ENCODE data around the gene RPN2. TPM values are rescaled to one million over a fixed set of nuclear protein-coding genes. Genes with fewer than 3 reads are reported as not detected.

RPN2 gene
- total and polyA plus RNA-seq, 10 of the 15 experiments (the other 5 are each of a cell fraction or from before 2014, with no cell fraction given): 148 to 365 (median 228) TPM

DNA sequence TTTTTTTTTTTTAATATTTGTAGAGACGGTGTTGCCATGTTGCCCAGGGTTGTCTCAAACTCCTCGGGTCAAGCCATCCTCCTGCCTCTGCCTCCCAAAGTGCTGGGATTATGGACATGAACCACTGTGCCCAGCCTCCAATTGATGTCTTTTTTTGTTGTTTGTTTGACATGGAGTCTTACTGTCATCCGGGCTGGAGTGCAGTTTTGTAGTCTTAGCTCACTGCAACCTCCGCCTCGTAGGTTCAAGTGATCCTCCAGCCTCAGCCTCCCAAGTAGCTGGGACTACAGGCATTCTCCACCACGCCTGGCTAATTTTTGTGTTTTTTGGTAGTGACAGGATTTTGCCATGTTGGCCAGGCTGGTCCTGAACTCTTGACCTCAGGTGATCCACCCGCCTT lies 9.7 kb downstream of the RPN2 start:
- H3K4me1 ChIP-seq (ENCODE audit: control insufficient read depth, insufficient read depth, low read length): peaks cover 22% of the 10 kb centered on the region
- ChIA-PET POLR2A (interaction anchor here (0.7 to 2.8 kb wide), 2 partner anchors 11 to 144 kb away, joined by 3 to 22 read pairs; partner anchors contain the start of genes MROH8 and RPN2), SMC1A (ENCODE audit: uncharacterized antibody, unreplicated experiment) (interaction anchor here (0.9 to 1.8 kb wide), 4 partner anchors 9 to 346 kb away, joined by 4 to 11 read pairs (median 4); partner anchors contain the start of genes MROH8 and RPN2), CTCF (interaction anchor here (0.6 to 13.5 kb wide), 14 partner anchors 8 to 1034 kb away, joined by 3 to 200 read pairs (median 4); partner anchors contain the start of genes BLCAP, MROH8 and RPN2), RAD21 (ENCODE audit: unreplicated experiment) (interaction anchor here (3.4 to 3.9 kb wide), 2 partner anchors 10 to 180 kb away, joined by 17 read pairs; partner anchors contain the start of genes MROH8 and RPN2)
- H3K36me3 ChIP-seq (ENCODE audit: control insufficient read depth in 2 of 2, insufficient read depth in 2 of 2, low read length in 1 of 2): peaks cover 18 to 46% of the 10 kb centered on the region in 2 experiments
- no peak for DNase-seq (ENCODE audit: low read depth, low spot score)
- no peak for FAIRE-seq
- H3K4me3 ChIP-seq: peak overlapping the region; percentile 37; the same call in 1 of the 2 replicates
- no peaks in the 10 kb centered on the region for H3K9me3 ChIP-seq (replicated peaks; ENCODE audit: control insufficient read depth, insufficient read depth, low read length)
- H3K4me2 ChIP-seq (ENCODE audit: control insufficient read depth, insufficient read depth): no peak overlapping the region
- BruUV-seq (replicated peaks): no TSS peak
- ATAC-seq: no peak
- H3K79me2 ChIP-seq (ENCODE audit: control insufficient read depth, insufficient read depth, low read length): peaks cover 72% of the 10 kb centered on the region
- no peak overlapping the region for H3K27ac ChIP-seq (ENCODE audit: control insufficient read depth, insufficient read depth)
- in situ Hi-C loops (cut with MboI) (no loop called here), intact Hi-C loops (cut with micrococcal nuclease; ENCODE audit: unreplicated experiment) (no loop called here)
- no peak overlapping the region for H3K9ac ChIP-seq (ENCODE audit: control insufficient read depth, insufficient read depth, low read length)
- H2AFZ ChIP-seq (ENCODE audit: control insufficient read depth, low read depth, low read length): no peak overlapping the region
- peaks cover 3% of the 10 kb centered on the region; the same call in 1 of the 2 replicates for H4K20me1 ChIP-seq (ENCODE audit: control insufficient read depth, insufficient read depth)
- no peaks in the 10 kb centered on the region for H3K27me3 ChIP-seq (replicated peaks in 1 of 2; ENCODE audit: control insufficient read depth in 2 of 2, insufficient read depth in 2 of 2, low read length in 1 of 2)
- 84% methylated on average over 7 of the region's 7 CpGs for WGBS (ENCODE audit: insufficient coverage, insufficient replicate concordance, low lambda C conversion rate, missing lambda C conversion rate)
- TF ChIP-seq CHD4 (IDR thresholded peaks at IDR 0.05) (no peak), TCF12 (IDR thresholded peaks at IDR 0.05; ENCODE audit: low read depth, low read length) (no peak), SMARCA5 (IDR thresholded peaks at IDR 0.05) (no peak), PML (IDR thresholded peaks at IDR 0.05; ENCODE audit: low read length) (no peak), RAD21 (IDR thresholded peaks at IDR 0.05; ENCODE audit: insufficient read depth, low read depth, low read length) (no peak), JUNB (IDR thresholded peaks at IDR 0.05) (no peak), ZNF207 (IDR thresholded peaks at IDR 0.05; ENCODE audit: borderline replicate concordance) (no peak), RFX5 (IDR thresholded peaks at IDR 0.05; ENCODE audit: low read depth, low read length) (no peak), CBX5 (IDR thresholded peaks at IDR 0.05; ENCODE audit: low read depth) (no peak)
- TF ChIP-seq, protein P1, sequence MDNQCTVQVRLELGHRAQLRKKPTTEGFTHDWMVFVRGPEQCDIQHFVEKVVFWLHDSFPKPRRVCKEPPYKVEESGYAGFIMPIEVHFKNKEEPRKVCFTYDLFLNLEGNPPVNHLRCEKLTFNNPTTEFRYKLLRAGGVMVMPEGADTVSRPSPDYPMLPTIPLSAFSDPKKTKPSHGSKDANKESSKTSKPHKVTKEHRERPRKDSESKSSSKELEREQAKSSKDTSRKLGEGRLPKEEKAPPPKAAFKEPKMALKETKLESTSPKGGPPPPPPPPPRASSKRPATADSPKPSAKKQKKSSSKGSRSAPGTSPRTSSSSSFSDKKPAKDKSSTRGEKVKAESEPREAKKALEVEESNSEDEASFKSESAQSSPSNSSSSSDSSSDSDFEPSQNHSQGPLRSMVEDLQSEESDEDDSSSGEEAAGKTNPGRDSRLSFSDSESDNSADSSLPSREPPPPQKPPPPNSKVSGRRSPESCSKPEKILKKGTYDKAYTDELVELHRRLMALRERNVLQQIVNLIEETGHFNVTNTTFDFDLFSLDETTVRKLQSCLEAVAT (IDR thresholded peaks at IDR 0.05): no peak
- TF ChIP-seq, protein P2, sequence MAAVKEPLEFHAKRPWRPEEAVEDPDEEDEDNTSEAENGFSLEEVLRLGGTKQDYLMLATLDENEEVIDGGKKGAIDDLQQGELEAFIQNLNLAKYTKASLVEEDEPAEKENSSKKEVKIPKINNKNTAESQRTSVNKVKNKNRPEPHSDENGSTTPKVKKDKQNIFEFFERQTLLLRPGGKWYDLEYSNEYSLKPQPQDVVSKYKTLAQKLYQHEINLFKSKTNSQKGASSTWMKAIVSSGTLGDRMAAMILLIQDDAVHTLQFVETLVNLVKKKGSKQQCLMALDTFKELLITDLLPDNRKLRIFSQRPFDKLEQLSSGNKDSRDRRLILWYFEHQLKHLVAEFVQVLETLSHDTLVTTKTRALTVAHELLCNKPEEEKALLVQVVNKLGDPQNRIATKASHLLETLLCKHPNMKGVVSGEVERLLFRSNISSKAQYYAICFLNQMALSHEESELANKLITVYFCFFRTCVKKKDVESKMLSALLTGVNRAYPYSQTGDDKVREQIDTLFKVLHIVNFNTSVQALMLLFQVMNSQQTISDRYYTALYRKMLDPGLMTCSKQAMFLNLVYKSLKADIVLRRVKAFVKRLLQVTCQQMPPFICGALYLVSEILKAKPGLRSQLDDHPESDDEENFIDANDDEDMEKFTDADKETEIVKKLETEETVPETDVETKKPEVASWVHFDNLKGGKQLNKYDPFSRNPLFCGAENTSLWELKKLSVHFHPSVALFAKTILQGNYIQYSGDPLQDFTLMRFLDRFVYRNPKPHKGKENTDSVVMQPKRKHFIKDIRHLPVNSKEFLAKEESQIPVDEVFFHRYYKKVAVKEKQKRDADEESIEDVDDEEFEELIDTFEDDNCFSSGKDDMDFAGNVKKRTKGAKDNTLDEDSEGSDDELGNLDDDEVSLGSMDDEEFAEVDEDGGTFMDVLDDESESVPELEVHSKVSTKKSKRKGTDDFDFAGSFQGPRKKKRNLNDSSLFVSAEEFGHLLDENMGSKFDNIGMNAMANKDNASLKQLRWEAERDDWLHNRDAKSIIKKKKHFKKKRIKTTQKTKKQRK (IDR thresholded peaks at IDR 0.05; ENCODE audit: low read depth, low read length): no peak
- TF ChIP-seq, protein P3, sequence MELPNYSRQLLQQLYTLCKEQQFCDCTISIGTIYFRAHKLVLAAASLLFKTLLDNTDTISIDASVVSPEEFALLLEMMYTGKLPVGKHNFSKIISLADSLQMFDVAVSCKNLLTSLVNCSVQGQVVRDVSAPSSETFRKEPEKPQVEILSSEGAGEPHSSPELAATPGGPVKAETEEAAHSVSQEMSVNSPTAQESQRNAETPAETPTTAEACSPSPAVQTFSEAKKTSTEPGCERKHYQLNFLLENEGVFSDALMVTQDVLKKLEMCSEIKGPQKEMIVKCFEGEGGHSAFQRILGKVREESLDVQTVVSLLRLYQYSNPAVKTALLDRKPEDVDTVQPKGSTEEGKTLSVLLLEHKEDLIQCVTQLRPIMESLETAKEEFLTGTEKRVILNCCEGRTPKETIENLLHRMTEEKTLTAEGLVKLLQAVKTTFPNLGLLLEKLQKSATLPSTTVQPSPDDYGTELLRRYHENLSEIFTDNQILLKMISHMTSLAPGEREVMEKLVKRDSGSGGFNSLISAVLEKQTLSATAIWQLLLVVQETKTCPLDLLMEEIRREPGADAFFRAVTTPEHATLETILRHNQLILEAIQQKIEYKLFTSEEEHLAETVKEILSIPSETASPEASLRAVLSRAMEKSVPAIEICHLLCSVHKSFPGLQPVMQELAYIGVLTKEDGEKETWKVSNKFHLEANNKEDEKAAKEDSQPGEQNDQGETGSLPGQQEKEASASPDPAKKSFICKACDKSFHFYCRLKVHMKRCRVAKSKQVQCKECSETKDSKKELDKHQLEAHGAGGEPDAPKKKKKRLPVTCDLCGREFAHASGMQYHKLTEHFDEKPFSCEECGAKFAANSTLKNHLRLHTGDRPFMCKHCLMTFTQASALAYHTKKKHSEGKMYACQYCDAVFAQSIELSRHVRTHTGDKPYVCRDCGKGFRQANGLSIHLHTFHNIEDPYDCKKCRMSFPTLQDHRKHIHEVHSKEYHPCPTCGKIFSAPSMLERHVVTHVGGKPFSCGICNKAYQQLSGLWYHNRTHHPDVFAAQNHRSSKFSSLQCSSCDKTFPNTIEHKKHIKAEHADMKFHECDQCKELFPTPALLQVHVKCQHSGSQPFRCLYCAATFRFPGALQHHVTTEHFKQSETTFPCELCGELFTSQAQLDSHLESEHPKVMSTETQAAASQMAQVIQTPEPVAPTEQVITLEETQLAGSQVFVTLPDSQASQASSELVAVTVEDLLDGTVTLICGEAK (IDR thresholded peaks at IDR 0.05; ENCODE audit: borderline replicate concordance): no peak
- TF ChIP-seq, protein P4, sequence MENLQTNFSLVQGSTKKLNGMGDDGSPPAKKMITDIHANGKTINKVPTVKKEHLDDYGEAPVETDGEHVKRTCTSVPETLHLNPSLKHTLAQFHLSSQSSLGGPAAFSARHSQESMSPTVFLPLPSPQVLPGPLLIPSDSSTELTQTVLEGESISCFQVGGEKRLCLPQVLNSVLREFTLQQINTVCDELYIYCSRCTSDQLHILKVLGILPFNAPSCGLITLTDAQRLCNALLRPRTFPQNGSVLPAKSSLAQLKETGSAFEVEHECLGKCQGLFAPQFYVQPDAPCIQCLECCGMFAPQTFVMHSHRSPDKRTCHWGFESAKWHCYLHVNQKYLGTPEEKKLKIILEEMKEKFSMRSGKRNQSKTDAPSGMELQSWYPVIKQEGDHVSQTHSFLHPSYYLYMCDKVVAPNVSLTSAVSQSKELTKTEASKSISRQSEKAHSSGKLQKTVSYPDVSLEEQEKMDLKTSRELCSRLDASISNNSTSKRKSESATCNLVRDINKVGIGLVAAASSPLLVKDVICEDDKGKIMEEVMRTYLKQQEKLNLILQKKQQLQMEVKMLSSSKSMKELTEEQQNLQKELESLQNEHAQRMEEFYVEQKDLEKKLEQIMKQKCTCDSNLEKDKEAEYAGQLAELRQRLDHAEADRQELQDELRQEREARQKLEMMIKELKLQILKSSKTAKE (IDR thresholded peaks at IDR 0.05; ENCODE audit: low read depth, poor library complexity, severe bottlenecking): no peak
